ENCODE measurements around the gene HUS1. TPM values are rescaled to one million over a fixed set of nuclear protein-coding genes. Genes with fewer than 3 reads are reported as not detected.

HUS1 gene
- total RNA-seq, 1 donor from 2014 or later = 34.4 TPM

- Mint-ChIP-seq H3K4me1 (ENCODE audit: low read depth, unreplicated experiment) (peaks cover 6% of the 10 kb centered on the region), H3K36me3 (ENCODE audit: low read depth, unreplicated experiment) (peaks cover 1% of the 10 kb centered on the region), H3K9me3 (ENCODE audit: unreplicated experiment) (peaks cover 2% of the 10 kb centered on the region), H3K27me3 (ENCODE audit: low read depth, unreplicated experiment) (peaks cover 2% of the 10 kb centered on the region), H3K27ac (ENCODE audit: unreplicated experiment) (no peak overlapping the region), H3K4me3 (ENCODE audit: unreplicated experiment) (no peak overlapping the region)
- no peak overlapping the region for H2AFZ ChIP-seq (ENCODE audit: low read depth, low read length)
- H3K27me3 ChIP-seq (ENCODE audit: insufficient read depth, low read length) = no peaks in the 10 kb centered on the region
- FAIRE-seq (no peak), DNase-seq (ENCODE audit: low read depth) (no peak)
- no peaks in the 10 kb centered on the region for H4K20me1 ChIP-seq (ENCODE audit: insufficient read depth, low read length)
- no peaks in the 10 kb centered on the region for H3K79me2 ChIP-seq (ENCODE audit: insufficient read depth, low read length)
- H3K36me3 ChIP-seq (ENCODE audit: insufficient read depth, low read length) = no peaks in the 10 kb centered on the region
- no peaks in the 10 kb centered on the region for H3K9me3 ChIP-seq (ENCODE audit: insufficient read depth, low read depth, low read length)
- no peak overlapping the region for H3K9ac ChIP-seq (ENCODE audit: low read length)
- TF ChIP-seq CTCF (IDR thresholded peaks at IDR 0.05; ENCODE audit: insufficient read depth, low read depth, low read length) = no peak
- no peak for TF ChIP-seq EZH2 (IDR thresholded peaks at IDR 0.05; ENCODE audit: insufficient read depth, low read length)
- no peak overlapping the region for H3K4me3 ChIP-seq (ENCODE audit: insufficient read depth, low read depth, low read length)
- peak overlapping the region; percentile 60 for H3K27ac ChIP-seq (ENCODE audit: low read depth, low read length)
- H3K4me2 ChIP-seq (ENCODE audit: low read length) = no peak overlapping the region
- H3K4me1 ChIP-seq (ENCODE audit: insufficient read depth, low read length) = peaks cover 3% of the 10 kb centered on the region
Observed at GRCh38 chr7:47999413-47999812, 20.0 kb upstream of the HUS1 start.

- H3K9ac ChIP-seq (ENCODE audit: low read length) = peak overlapping the region; percentile 62
- H4K20me1 ChIP-seq (ENCODE audit: insufficient read depth, low read length) = no peaks in the 10 kb centered on the region
- no peaks in the 10 kb centered on the region for H3K27me3 ChIP-seq (ENCODE audit: insufficient read depth, low read length)
- peaks cover 8% of the 10 kb centered on the region for H3K4me1 Mint-ChIP-seq (ENCODE audit: low read depth, unreplicated experiment)
- H3K27me3 Mint-ChIP-seq (ENCODE audit: low read depth, unreplicated experiment) = no peaks in the 10 kb centered on the region
- H3K79me2 ChIP-seq (ENCODE audit: insufficient read depth, low read length) = no peaks in the 10 kb centered on the region
- H3K36me3 ChIP-seq (ENCODE audit: insufficient read depth, low read length) = no peaks in the 10 kb centered on the region
- peak overlapping the region; percentile 60 for H3K27ac Mint-ChIP-seq (ENCODE audit: unreplicated experiment)
- H3K27ac ChIP-seq (ENCODE audit: low read depth, low read length) = no peak overlapping the region
- H3K4me2 ChIP-seq (ENCODE audit: low read length) = peak overlapping the region; percentile 97
- H3K4me1 ChIP-seq (ENCODE audit: insufficient read depth, low read length) = peaks cover 7% of the 10 kb centered on the region
- H3K4me3 ChIP-seq (ENCODE audit: insufficient read depth, low read depth, low read length) = no peak overlapping the region
- DNase-seq (ENCODE audit: low read depth) = no peak
- TF ChIP-seq CTCF (IDR thresholded peaks at IDR 0.05; ENCODE audit: insufficient read depth, low read depth, low read length) (no peak), EZH2 (IDR thresholded peaks at IDR 0.05; ENCODE audit: insufficient read depth, low read length) (no peak)
- no peaks in the 10 kb centered on the region for H3K9me3 ChIP-seq (ENCODE audit: insufficient read depth, low read depth, low read length)
- H3K4me3 Mint-ChIP-seq (ENCODE audit: unreplicated experiment) = peak overlapping the region; percentile 78
- no peak for FAIRE-seq
- H3K9me3 Mint-ChIP-seq (ENCODE audit: unreplicated experiment) = peaks cover 2% of the 10 kb centered on the region
- peak overlapping the region; percentile 96 for H2AFZ ChIP-seq (ENCODE audit: low read depth, low read length)
- H3K36me3 Mint-ChIP-seq (ENCODE audit: low read depth, unreplicated experiment) = peaks cover 1% of the 10 kb centered on the region
Observed at GRCh38 chr7:47992446-47992845, 13.0 kb upstream of the HUS1 start.

DNA sequence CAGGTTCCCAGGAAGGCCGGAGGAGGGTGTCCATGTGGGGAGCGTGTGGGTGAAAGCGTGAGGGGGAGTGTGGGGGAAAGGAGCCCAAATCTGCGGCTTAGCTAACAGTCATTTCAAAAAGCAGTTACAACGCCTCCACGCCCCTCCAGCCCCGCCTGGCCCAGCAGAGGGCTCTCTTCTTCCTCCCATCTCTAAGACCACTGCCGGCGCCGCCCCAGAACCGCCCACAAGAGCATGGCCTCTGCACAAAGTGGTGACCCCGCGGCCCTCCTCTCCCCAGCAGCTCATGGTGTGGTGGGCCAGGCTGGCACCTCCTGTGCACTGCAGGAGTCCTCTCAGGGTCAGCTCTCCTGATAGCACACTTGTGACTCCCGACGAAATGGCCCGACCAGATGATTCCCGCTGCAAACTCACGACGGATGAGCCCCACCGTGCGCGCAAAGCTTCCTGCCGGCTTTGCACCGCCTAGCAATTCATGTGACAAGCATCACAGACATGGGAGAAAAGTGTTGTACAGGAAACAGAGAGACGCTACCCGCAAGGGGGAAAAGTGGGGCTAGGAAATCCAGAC lies 12.4 kb upstream of the HUS1 start:
- H3K9me3 Mint-ChIP-seq (ENCODE audit: unreplicated experiment) = peaks cover 2% of the 10 kb centered on the region
- no peaks in the 10 kb centered on the region for H3K27me3 Mint-ChIP-seq (ENCODE audit: low read depth, unreplicated experiment)
- H3K27ac Mint-ChIP-seq (ENCODE audit: unreplicated experiment) = peak overlapping the region; percentile 84

More for the DNA sequence above, 12.4 kb upstream of the HUS1 start:
- no peak for FAIRE-seq
- H3K27ac ChIP-seq (ENCODE audit: low read depth, low read length) = no peak overlapping the region
- H3K4me3 ChIP-seq (ENCODE audit: insufficient read depth, low read depth, low read length) = peak overlapping the region; percentile 73
- H4K20me1 ChIP-seq (ENCODE audit: insufficient read depth, low read length) = no peaks in the 10 kb centered on the region
- Mint-ChIP-seq H3K4me3 (ENCODE audit: unreplicated experiment) (peak overlapping the region; percentile 78), H3K36me3 (ENCODE audit: low read depth, unreplicated experiment) (peaks cover 1% of the 10 kb centered on the region), H3K4me1 (ENCODE audit: low read depth, unreplicated experiment) (peaks cover 8% of the 10 kb centered on the region)
- peaks cover 7% of the 10 kb centered on the region for H3K4me1 ChIP-seq (ENCODE audit: insufficient read depth, low read length)
- no peaks in the 10 kb centered on the region for H3K36me3 ChIP-seq (ENCODE audit: insufficient read depth, low read length)
- TF ChIP-seq EZH2 (IDR thresholded peaks at IDR 0.05; ENCODE audit: insufficient read depth, low read length) (no peak), CTCF (IDR thresholded peaks at IDR 0.05; ENCODE audit: insufficient read depth, low read depth, low read length) (peak; percentile 47)
- H3K27me3 ChIP-seq (ENCODE audit: insufficient read depth, low read length) = no peaks in the 10 kb centered on the region
- peak overlapping the region; percentile 96 for H2AFZ ChIP-seq (ENCODE audit: low read depth, low read length)
- peak; percentile 52 for DNase-seq (ENCODE audit: low read depth)
- H3K79me2 ChIP-seq (ENCODE audit: insufficient read depth, low read length) = no peaks in the 10 kb centered on the region
- peak overlapping the region; percentile 62 for H3K9ac ChIP-seq (ENCODE audit: low read length)
- H3K9me3 ChIP-seq (ENCODE audit: insufficient read depth, low read depth, low read length) = no peaks in the 10 kb centered on the region
- peak overlapping the region; percentile 97 for H3K4me2 ChIP-seq (ENCODE audit: low read length)

Measured in astrocyte (in vitro differentiated cells and primary cell).